AG04449 (cell line): ENCODE results near the gene AGAP1.

Experiments
- CTCF ChIA-PET: fragments of 350-600 bp; formaldehyde crosslinking; extraction: SDS; loops from one replicate; lab custom pipeline; 2021; ENCODE audit warnings: antibody characterized with exemption; lab: Yijun Ruan, JAX
- POLR2A ChIA-PET: fragments of 400-600, 350-600 bp; formaldehyde crosslinking; extraction: SDS; loops from one replicate; lab custom pipeline; 2020; ENCODE audit warnings: antibody characterized with exemption, inconsistent platforms; lab: Yijun Ruan, JAX
- DNase-seq: peaks from one replicate; pipeline ENCODE4 v3.0.0-alpha.2; 2010; ENCODE audit warnings: low read depth, low spot score
- H3K4me3 ChIP-seq: 2 replicates; pipeline ENCODE4 v1.5.1; 2011; ENCODE audit warnings: low read depth, mild to moderate bottlenecking, control low read depth, low read length
- TF ChIP-seq, protein P1 (sequence below): IDR thresholded peaks from one replicate; pipeline ENCODE4 v1.5.1; 2011; ENCODE audit warnings: mild to moderate bottlenecking, moderate library complexity, low read length, control low read depth, inconsistent platforms; ENCODE audit not compliant: insufficient read depth; ENCODE audit errors: missing control alignments

AGAP1 gene

DNA sequence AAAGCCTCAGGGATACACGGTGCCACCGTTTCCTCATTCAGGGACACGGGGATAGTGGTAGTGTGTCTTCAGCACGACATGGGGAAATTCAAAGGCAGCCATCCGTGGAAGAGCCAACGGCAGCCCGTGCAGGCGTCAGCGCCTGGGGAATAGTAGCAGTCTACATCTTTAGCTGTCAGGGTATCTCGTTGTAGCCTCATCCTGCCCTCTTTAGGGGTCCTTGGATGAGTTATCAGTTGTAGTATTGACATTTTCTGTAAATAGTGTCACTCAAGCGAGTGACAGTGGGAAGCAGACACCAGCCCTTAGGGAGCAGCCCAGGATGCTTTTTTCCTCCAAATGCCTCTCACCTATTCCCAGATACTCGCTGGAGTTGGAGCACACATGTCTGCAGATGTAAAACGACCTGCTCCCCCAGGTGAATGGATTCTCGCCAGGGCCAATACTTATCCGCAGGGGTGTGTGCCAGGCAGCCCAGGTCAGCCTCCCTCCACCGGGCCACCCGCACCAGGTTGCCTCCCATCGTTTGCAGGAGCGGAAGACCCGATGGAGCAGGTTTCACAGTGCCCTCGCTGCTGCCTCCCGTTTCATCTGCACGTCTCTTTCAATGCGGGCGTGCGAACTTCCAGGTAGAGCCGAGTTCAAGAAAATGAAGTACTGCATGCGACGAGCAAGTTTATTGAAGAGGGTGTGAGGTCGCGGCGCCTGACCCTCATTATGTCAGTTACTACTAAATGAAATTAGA lies 41.0 kb downstream of the AGAP1 start:
- DNase-seq = no peak
- TF ChIP-seq, protein P1, sequence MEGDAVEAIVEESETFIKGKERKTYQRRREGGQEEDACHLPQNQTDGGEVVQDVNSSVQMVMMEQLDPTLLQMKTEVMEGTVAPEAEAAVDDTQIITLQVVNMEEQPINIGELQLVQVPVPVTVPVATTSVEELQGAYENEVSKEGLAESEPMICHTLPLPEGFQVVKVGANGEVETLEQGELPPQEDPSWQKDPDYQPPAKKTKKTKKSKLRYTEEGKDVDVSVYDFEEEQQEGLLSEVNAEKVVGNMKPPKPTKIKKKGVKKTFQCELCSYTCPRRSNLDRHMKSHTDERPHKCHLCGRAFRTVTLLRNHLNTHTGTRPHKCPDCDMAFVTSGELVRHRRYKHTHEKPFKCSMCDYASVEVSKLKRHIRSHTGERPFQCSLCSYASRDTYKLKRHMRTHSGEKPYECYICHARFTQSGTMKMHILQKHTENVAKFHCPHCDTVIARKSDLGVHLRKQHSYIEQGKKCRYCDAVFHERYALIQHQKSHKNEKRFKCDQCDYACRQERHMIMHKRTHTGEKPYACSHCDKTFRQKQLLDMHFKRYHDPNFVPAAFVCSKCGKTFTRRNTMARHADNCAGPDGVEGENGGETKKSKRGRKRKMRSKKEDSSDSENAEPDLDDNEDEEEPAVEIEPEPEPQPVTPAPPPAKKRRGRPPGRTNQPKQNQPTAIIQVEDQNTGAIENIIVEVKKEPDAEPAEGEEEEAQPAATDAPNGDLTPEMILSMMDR = no peak
- no peak overlapping the region for H3K4me3 ChIP-seq
- POLR2A ChIA-PET = no interaction called here
- CTCF ChIA-PET = no interaction called here

DNA sequence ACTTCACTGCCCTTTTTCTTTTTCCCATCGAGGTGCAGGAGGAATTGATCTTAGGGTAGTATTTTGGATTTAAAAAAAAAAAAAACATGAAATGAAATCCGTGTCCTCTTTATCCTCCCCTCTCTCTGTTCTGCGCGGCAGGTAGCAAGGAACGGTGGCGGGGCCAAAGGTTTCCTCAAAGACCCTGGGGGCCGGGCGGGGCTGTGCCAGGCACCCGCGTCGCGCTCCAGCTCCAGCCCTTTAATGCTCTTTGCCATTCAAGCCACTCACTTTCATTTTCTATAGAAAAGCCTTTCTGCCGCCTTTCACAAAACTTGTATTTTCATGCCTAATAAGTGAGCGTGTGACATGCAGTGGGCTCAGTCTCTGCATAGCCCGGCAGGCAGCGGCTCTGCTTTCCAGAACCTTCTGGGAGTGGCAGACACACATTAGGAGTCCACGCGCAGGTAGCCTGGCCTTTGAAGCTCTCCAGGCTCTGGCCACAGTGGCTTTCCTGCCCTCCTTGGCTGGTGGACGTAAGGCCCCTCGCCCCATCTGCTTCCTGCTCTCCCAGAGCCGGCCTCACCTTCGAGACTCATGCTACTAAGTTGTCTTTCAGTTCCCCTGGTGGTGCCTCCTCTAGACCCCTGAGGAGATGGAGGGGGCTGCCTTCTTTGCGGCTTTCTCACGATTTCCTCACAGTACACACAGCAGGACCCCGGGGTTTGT lies 41.7 kb downstream of the AGAP1 start:
- DNase-seq = no peak
- no peak overlapping the region for H3K4me3 ChIP-seq
- ChIA-PET POLR2A (no interaction called here), CTCF (no interaction called here)
- TF ChIP-seq, protein P1 = no peak

DNA sequence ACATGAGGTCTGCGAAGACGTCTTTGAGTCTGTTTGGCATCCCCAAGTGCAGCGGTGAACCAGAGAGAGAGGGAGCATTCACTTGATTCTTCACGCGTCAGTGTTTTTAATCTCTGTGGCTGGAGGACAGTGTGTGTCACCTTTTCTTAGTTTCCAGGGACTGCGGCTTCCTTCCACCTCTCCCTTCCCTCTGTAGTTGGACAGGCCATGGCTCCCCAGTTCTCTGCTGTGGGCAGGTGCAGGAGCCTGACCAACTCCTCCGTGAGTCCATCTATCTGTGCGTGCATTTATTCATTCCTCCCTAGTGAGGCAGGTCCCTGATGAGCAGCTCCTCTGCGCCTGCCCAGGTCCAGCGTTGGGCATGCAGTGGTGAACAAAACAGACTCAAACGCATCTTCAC lies 42.9 kb downstream of the AGAP1 start:
- TF ChIP-seq, protein P1 = no peak
- H3K4me3 ChIP-seq = no peak overlapping the region
- ChIA-PET POLR2A (no interaction called here), CTCF (interaction anchor here (2.1 kb wide), 1 partner anchor 401 kb away, joined by 7 read pairs; no protein-coding TSS in a partner anchor)
- DNase-seq = no peak

DNA sequence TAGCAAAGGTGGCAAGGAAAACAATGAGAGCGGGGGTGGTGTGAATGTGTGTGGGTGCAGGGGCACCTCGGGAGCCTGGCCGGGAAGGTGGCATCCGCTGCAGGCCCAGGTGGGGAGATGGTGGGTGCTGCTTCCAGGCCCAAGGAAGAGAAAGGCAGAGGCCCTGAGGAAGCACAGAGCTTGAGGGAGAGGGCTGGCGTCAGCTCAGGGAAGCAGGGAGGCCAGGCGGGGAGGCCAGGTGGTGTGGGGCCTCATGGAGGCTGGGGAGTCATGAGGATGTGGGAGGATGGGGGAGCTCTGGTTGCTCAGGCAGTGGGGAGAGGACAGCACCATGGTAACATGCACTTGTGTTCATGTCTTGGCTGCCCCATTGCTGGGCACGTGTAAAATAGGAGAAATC lies 43.3 kb downstream of the AGAP1 start:
- TF ChIP-seq, protein P1 = no peak
- ChIA-PET CTCF (interaction anchor here (2.1 kb wide), 1 partner anchor 402 kb away, joined by 7 read pairs; no protein-coding TSS in a partner anchor), POLR2A (no interaction called here)
- no peak for DNase-seq
- H3K4me3 ChIP-seq = no peak overlapping the region

DNA sequence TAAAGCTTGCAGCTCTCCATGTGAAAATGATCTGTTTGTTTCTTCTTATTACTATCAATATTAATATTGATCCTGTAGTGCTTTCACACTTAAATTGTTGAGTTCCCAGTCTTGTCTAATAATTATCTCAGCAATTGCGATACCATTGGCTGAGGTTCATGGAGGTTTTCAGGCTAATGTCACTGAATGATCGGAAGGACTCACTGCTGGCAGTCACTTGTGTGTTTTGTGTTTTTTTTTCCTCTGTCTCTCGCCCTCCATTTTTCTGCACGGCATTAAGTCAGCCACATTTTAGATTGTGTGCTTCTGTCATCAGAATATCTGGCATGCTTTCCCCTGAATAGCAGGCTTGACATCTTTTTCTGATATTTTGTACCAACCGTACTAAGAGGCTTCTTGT lies 43.7 kb downstream of the AGAP1 start:
- DNase-seq = no peak
- TF ChIP-seq, protein P1 = no peak
- POLR2A ChIA-PET = no interaction called here
- no peak overlapping the region for H3K4me3 ChIP-seq
- CTCF ChIA-PET = interaction anchor here (2.1 kb wide), 1 partner anchor 402 kb away, joined by 7 read pairs; no protein-coding TSS in a partner anchor

DNA sequence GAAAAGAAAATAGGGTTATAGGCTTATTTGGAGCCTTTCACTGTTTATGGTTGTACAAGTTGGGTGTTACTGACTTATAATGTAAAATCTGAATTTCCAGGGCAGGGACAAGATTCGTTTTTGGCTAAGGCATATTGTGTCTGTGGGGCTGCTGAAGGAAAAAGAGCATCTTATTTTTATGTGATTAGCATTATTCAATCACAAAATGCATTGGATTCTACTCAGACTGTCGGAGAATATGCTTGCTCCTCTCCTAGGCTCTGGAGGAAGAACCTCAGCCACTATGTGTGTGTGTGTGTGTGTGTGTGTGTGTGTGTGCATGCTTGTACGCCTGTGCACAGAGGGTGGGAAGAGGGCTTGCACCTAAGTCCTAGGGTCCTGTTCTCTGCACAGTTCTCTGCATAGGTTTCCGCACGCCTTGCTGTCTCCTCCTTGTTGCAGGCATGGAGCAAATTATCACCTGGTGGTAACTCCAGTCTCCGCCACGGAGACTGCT lies 44.3 kb downstream of the AGAP1 start:
- CTCF ChIA-PET = interaction anchor here (2.1 kb wide), 1 partner anchor 403 kb away, joined by 7 read pairs; no protein-coding TSS in a partner anchor
- DNase-seq = no peak
- POLR2A ChIA-PET = no interaction called here
- TF ChIP-seq, protein P1 = no peak
- H3K4me3 ChIP-seq = no peak overlapping the region
